Endothelial cell of umbilical vein (primary cell): ENCODE data around the gene MED15.

Source experiments
- CTCF ChIP-seq, 2 donors: IDR thresholded peaks; 1 replicate in 1 of 2; 2 replicates in 1 of 2; pipeline ENCODE4 v1.5.1; 2011; ENCODE audit warnings: low read length in 2 of 2, mild to moderate bottlenecking in 2 of 2, moderate library complexity in 2 of 2, control low read depth in 1 of 2, inconsistent platforms in 1 of 2, low read depth in 1 of 2; ENCODE audit not compliant: insufficient read depth in 1 of 2; ENCODE audit errors: extremely low read depth in 1 of 2
- POLR2A ChIP-seq: IDR thresholded peaks from 2 replicates; pipeline ENCODE4 v1.6.1; 2012; ENCODE audit warnings: low read depth, mild to moderate bottlenecking, control low read depth, low read length
- POLR2AphosphoS5 ChIP-seq: IDR thresholded peaks from 2 replicates; pipeline ENCODE4 v1.6.1; 2012; ENCODE audit warnings: low read depth, mild to moderate bottlenecking, control low read depth, low read length, moderate library complexity; ENCODE audit not compliant: insufficient read depth

- TF ChIP-seq POLR2AphosphoS5 (no peak), POLR2A (no peak), CTCF (IDR thresholded peaks at IDR 0.05; ENCODE audit: extremely low read depth in 1 of 2, insufficient read depth in 1 of 2, low read depth in 1 of 2, low read length in 2 of 2) (no peak)
Measured at GRCh38 chr22:20549232-20549841, 41.9 kb downstream of the MED15 start.
